Upper lobe of right lung (tissue), 1 donor: ENCODE data around the gene OR6N1. TPM values are rescaled to one million over a fixed set of nuclear protein-coding genes. Genes with fewer than 3 reads are reported as not detected.

Experiments
- ATAC-seq: fragments of 200-7000 bp; cut with Tn5 transposase; one replicate; pipeline ENCODE4 v1.9.1; 2020; ENCODE audit warnings: mild to moderate bottlenecking, moderate library complexity
- DNase-seq: peaks from one replicate; pipeline ENCODE4 v3.0.0-alpha.2; 2020
- H3K27ac ChIP-seq: fragments of 200-600 bp; one replicate; pipeline ENCODE4 v1.8.0; 2022
- H3K27me3 ChIP-seq: fragments of 200-600 bp; one replicate; pipeline ENCODE4 v1.8.0; 2022; ENCODE audit warnings: mild to moderate bottlenecking
- H3K36me3 ChIP-seq: fragments of 200-600 bp; one replicate; pipeline ENCODE4 v1.8.0; 2022
- H3K4me1 ChIP-seq: fragments of 200-600 bp; one replicate; pipeline ENCODE4 v1.8.0; 2022
- H3K4me3 ChIP-seq: fragments of 200-600 bp; one replicate; pipeline ENCODE4 v1.8.0; 2022; ENCODE audit warnings: mild to moderate bottlenecking
- H3K9me3 ChIP-seq: fragments of 200-600 bp; one replicate; pipeline ENCODE4 v1.8.0; 2022
- intact Hi-C: fragments of 100-400 bp; cut with DNase I; formaldehyde crosslinking; loops from one replicate; pipeline ENCODE4 v1.11.0; 2022
- long read RNA-seq: library from polyadenylated mRNA; unstranded; transcript quantifications from one replicate; pipeline ENCODE4 v2.0.0, GENCODE V29; 2021
- total RNA-seq: library from RNA; stranded (reverse); fragmentation: NEBNext Ultra II Directional; extraction: Animal tissue kit (Norgen Biotek cat#: 25700); gene quantifications from one replicate; pipeline ENCODE4 v1.2.1, GENCODE V29; 2021
- TF ChIP-seq, protein P1 (sequence below): fragments of 200-600 bp; IDR thresholded peaks from one replicate; pipeline ENCODE4 v1.8.0; 2022; ENCODE audit warnings: antibody characterized with exemption
- donor health status: DM: no; HTN: yes; CAD: no; lungs with severe emphysema.

Gene OR6N1, protein sequence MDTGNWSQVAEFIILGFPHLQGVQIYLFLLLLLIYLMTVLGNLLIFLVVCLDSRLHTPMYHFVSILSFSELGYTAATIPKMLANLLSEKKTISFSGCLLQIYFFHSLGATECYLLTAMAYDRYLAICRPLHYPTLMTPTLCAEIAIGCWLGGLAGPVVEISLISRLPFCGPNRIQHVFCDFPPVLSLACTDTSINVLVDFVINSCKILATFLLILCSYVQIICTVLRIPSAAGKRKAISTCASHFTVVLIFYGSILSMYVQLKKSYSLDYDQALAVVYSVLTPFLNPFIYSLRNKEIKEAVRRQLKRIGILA
- total RNA-seq: 2.3 TPM
- long read RNA-seq, partial matches to known transcripts: 0 of 1 reads
- long read RNA-seq, other reads (novel, unspliced or antisense): 1 of 1 reads

DNA sequence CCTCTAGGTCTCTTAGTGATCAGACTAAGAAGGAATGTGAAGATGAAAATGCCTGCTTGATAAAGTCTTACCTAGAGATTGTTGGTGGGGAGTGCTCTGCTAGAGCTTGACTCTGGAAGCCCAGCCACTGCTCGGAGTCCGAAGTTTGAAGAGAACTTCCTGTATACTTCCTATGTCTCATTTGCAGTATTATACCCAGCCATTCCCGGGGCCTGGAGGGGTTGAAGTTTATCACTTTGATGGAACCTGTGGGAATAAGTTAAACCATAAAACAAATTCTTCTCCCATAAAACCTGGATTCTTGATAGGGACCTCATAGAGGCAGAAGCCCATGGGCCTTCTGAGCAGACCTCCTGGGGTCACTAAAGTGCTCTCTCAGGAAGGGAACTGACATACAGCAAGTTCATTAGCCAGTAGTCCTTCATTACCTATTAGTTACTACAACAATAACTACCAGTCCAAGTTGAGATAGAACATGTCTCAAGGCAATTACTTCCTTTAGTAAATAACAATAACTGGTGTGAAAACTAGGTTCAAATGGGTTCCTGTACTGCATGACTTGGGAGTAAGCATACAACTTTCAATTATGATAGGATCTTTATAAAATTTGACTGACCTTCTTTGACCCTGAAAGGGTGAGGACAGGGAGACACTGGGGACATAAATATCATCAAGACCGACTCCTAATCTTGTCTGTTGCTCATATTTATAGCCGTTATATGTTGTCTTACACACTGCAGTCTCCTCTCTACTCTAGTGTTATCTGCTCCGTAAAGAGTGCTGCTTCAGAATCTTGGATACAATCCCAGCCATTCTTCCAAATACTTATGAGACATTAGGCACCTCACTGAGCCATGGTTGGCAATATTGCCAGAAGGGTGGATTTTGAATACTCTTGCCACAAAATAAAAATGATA is at the start of gene OR6N1:
Gene OR6N1, minus strand, starts transcription at position 246 of the 917 bp plus-strand sequence. CDS start 5,513 bp downstream, outside the sequence.
- intact Hi-C loops: no loop called here
- H3K9me3 ChIP-seq: no peaks in the 10 kb centered on the region
- H3K4me3 ChIP-seq: no peak within 1 kb of the TSS
- H3K4me1 ChIP-seq: no peaks in the 10 kb centered on the region
- H3K27me3 ChIP-seq: no peaks in the 10 kb centered on the region
- H3K36me3 ChIP-seq: no peaks in the 10 kb centered on the region
- ATAC-seq: no peak
- TF ChIP-seq, protein P1, sequence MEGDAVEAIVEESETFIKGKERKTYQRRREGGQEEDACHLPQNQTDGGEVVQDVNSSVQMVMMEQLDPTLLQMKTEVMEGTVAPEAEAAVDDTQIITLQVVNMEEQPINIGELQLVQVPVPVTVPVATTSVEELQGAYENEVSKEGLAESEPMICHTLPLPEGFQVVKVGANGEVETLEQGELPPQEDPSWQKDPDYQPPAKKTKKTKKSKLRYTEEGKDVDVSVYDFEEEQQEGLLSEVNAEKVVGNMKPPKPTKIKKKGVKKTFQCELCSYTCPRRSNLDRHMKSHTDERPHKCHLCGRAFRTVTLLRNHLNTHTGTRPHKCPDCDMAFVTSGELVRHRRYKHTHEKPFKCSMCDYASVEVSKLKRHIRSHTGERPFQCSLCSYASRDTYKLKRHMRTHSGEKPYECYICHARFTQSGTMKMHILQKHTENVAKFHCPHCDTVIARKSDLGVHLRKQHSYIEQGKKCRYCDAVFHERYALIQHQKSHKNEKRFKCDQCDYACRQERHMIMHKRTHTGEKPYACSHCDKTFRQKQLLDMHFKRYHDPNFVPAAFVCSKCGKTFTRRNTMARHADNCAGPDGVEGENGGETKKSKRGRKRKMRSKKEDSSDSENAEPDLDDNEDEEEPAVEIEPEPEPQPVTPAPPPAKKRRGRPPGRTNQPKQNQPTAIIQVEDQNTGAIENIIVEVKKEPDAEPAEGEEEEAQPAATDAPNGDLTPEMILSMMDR: no peak
- H3K27ac ChIP-seq: no peak within 1 kb of the TSS
- DNase-seq: no peak

DNA sequence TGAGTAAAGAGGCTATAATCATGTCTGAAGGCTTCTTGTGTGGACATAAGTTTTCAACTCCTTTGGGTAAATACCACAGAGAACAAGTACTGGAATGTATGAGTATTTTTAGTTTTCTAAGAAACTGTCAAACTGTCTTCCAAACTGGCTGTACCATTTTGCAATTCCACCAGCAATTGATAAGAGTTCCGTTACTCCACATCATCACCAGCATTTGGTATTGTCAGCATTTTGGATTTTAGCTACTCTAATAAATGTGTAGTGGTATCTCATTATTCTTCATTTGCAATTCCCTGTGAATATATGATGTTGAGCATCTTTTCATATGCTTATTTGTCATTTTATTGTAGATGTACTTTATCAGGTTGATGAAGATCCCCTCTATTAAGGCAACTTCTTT is 49.7 kb upstream of the OR6N1 start:
- H3K27me3 ChIP-seq: no peaks in the 10 kb centered on the region
- ATAC-seq (no peak), DNase-seq (no peak)
- H3K36me3 ChIP-seq: no peaks in the 10 kb centered on the region
- intact Hi-C loops: no loop called here
- H3K4me1 ChIP-seq: no peaks in the 10 kb centered on the region
- H3K9me3 ChIP-seq: no peaks in the 10 kb centered on the region
- H3K4me3 ChIP-seq: no peak overlapping the region
- H3K27ac ChIP-seq: no peak overlapping the region
- TF ChIP-seq, protein P1: no peak

DNA sequence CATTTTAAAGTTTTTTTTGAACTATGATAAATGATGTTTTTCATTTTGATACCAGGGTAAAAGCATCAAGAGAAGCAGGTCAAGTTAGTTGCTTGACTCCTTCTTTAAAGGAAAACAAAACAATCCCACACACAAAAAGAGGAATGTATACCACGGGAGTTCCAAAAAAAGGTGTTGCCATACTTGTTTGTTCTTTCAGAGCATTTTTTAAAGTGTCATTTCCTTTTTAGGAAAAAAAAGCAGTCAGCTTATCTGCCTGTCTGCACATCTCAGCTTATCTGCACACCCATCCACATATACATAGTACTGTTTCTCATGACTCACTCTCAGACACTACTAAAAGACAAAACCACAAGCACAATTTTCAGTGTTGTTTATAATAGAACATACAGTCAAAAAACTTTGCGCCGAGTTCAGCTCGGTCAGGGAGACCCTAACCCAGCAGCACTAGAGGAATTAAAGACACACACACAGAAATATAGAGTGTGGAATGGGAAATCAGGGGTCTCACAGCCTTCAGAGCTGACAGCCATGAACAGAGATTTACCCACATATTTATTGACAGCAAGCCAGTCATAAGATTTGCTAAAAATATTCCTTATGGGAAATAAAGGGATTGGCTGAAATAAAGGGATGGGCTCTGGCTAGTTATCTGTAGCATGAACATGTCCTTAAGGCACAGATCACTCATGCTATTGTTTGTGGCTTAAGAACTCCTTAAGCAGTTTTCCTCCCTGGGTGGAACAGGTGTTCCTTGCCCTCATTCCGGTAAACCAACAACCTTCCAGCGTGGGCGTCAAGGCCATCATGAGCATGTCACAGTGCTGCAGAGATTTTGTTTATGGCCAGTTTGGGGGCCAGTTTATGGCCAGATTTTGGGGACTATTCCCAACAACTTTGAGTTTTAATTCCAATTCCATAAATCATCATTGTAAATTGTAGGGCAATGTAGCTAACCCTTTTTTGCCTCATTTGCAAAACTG is 47.8 kb upstream of the OR6N1 start:
- TF ChIP-seq, protein P1: no peak
- intact Hi-C loops: no loop called here
- Histone ChIP-seq H3K9me3 (no peaks in the 10 kb centered on the region), H3K4me1 (no peaks in the 10 kb centered on the region), H3K27me3 (no peaks in the 10 kb centered on the region), H3K36me3 (no peaks in the 10 kb centered on the region), H3K4me3 (no peak overlapping the region), H3K27ac (no peak overlapping the region)
- ATAC-seq: peak; percentile 43
- no peak for DNase-seq

DNA sequence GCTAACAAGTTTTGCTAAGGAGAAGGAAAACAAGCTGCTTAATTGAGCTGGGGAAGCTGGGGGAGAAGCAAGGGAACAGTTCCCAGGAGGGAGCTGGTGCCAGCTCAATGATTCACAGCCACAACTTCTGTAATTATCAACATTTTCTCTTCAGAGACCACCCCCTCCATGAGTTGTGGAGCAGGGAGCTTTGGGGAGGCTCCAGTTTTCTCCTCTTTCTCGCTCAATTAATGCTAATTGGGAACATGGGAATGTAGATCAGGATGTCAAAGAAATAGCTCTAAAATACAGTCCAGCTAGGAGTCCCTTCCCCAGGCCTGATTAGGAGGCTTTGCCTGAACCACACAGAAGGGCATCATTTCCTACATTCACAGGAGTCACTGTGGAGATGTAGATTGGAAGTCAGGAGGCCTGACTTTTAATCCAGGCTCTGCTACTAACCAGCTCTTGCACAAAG is 47.0 kb upstream of the OR6N1 start:
- no peaks in the 10 kb centered on the region for H3K27me3 ChIP-seq
- no peaks in the 10 kb centered on the region for H3K4me1 ChIP-seq
- TF ChIP-seq, protein P1: no peak
- DNase-seq (no peak), ATAC-seq (peak; percentile 9)
- H3K4me3 ChIP-seq: no peak overlapping the region
- no peak overlapping the region for H3K27ac ChIP-seq
- intact Hi-C loops: no loop called here
- H3K9me3 ChIP-seq: no peaks in the 10 kb centered on the region
- no peaks in the 10 kb centered on the region for H3K36me3 ChIP-seq

DNA sequence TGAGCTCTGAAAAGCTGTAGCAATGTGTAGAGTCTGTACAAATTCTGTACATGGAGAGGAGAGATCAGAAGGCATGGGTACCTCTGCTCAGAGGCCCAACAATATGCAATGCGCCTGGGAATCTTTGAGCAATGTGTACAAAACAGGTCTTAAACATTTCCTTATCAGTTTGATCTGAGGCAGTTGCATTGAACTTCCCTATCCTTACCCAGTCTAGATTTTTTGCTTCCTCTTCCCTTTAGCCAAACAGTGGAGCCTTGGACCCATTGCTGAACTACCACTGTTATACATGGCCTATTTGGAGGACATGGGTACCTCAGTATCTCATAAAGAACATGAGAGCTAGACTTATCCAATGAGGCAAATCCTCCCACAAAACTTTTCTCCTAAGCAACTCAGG is 46.6 kb upstream of the OR6N1 start:
- H3K4me3 ChIP-seq: no peak overlapping the region
- H3K27me3 ChIP-seq: no peaks in the 10 kb centered on the region
- no peak for DNase-seq
- no peaks in the 10 kb centered on the region for H3K4me1 ChIP-seq
- intact Hi-C loops: no loop called here
- peak; percentile 64 for ATAC-seq
- TF ChIP-seq, protein P1: no peak
- no peak overlapping the region for H3K27ac ChIP-seq
- H3K9me3 ChIP-seq: no peaks in the 10 kb centered on the region
- no peaks in the 10 kb centered on the region for H3K36me3 ChIP-seq
